Stimulated activated CD4-positive, alpha-beta T cell treated with anti-CD3 and anti-CD28 coated beads, Interleukin-1b, Interleukin-23, amount 100 ng/mL, for 48 hours (primary cell): ENCODE data around the gene BIRC2.

Experiments
- DNase-seq: peaks from one replicate; pipeline ENCODE4 v3.0.0-alpha.2; 2020

BIRC2 gene

DNA sequence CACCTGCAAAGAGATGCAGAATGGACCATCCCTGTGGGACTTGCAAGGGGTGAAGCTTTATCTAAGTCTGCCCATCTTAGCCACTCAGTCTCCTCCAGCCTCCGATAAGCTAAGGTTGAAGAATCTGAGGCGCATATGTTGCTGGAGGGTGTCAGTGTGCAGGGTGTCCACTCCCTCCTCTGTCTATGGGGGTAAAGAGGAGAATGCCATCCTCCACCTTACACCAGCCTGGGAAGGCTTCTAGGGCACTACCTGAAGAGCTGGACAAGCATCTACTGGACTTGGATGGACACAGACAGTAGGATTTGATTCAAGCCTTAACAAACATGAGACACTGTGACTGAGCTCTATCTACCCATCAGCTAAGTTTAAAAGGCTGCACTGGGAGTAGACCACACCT, 59.1 kb downstream of the BIRC2 start:
- DNase-seq = no peak

DNA sequence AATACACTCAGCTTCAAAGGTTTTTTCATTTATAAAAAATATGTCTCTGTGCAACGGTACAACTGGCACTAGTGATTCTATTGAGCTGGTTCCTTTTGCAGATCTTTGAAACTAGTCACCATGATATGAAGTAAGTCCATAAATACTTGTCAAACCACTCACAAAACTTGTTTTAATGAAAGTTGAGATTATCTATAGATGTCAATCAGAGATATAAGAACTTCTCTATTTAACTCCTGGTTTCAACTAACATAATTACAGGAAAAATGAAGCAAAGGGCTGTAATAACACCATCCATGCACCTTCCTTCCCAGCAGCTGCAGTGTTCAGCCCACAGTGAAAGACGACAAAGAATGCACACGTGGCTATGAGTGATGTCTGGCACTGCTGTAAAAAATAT, 60.9 kb downstream of the BIRC2 start:
- DNase-seq = no peak

DNA sequence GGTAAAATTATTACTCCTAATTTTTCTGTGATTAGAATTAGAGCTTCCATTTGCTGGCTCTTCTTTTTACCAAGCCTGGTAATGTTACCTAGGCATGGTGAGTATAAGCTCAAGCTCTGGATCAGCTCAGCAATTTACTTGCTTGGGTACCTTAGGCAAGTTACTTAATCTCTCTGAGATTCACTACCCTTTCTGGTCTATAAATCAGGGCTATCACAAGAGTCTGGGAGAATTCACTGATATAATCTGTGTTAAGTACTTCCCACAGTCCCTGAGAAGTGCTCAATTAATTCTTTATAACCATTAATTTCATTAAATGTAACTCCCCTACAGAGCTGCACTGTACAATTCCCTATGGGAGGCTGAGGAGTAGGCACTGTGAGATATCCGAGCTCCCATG, 61.3 kb downstream of the BIRC2 start:
- no peak for DNase-seq

DNA sequence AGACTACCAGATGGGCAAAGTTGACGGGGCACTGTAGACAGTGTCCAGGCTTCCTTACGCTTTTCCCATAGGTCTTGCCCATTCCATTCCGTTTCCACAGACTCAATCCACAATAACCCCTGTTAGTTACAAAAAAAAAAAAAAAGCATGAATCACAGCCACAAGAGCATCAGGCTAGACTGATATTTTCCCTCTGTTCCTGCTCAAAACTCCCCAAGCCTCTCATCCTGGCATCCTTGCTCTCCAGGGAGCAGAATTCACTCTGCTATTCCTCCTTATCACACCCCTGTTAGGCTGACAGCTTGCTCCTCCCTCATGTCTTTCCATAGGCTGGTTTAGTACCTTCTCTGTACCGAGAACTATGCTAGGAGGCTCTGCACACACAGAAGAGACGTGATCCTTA, 63.4 kb downstream of the BIRC2 start:
- DNase-seq = no peak

- no peak for DNase-seq
These were observed 64.1 kb downstream of the BIRC2 start for GRCh38 chr11:102411142-102411541.

DNA sequence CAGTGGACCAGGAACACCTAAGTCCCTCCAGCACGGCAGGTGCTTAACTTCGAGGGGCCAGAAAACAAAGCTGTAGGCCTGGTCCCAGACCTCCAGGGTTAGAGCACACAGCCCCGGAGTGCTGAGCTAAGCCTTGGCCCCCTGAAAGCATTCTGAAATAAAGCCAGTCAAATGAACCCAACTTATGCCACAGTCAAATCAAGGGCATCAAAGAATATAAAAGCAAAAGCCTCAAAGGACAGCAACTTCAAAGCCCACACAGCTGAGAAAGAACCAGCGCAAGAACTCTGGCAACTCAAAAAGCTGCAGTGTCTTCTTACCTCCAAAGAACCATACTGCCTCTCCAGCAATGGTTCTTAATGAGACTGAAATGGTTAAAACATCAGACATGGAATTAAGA, 66.5 kb downstream of the BIRC2 start:
- no peak for DNase-seq

- DNase-seq = no peak
These were observed 67.5 kb downstream of the BIRC2 start for GRCh38 chr11:102414559-102414958.

GRCh38 chr11:102415304-102415916, 68.4 kb downstream of the BIRC2 start:
- no peak for DNase-seq

GRCh38 chr11:102416976-102417375, 70.0 kb downstream of the BIRC2 start:
- no peak for DNase-seq

DNA sequence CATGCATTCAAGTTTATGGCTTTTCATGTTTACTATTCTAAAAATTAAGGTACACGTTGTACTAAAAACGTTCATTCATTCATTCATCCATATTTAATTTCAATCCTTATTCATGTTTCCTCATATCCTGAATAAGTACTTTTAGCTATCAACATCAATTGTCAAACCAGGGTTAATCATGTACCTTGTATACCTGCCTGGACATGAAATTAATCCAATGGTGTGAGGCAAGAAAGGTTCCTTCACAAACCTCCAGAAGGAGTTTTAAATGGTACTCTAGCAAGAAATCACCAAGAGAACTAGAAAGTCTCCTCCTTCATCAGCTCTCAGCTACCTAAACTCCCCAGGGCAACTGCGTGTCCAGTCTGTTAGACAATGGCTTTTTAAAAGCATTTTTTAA, 72.2 kb downstream of the BIRC2 start:
- DNase-seq = no peak

DNA sequence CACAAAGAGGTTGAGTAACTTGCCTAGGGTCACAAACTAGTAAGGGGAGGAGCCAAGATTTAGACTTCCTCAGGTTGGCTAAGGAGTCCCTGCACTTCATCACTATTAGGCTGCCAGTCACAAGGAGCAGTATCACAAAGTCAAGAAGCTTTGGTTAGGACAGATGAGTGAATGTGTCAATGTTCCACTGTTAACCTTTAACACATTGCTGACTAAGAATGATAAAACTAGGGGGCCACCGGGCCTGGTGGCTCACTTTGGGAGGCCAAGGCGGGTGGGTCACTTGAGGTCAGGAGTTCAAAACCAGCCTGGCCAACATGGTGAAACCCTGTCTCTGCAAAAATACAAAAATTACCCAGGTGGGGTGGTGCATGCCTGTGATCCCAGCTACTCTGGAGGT, 73.5 kb downstream of the BIRC2 start:
- DNase-seq = peak; percentile 50

GRCh38 chr11:102421261-102421660, 74.2 kb downstream of the BIRC2 start:
- DNase-seq = no peak

- no peak for DNase-seq
These were observed 76.1 kb downstream of the BIRC2 start for GRCh38 chr11:102422817-102423712.

DNA sequence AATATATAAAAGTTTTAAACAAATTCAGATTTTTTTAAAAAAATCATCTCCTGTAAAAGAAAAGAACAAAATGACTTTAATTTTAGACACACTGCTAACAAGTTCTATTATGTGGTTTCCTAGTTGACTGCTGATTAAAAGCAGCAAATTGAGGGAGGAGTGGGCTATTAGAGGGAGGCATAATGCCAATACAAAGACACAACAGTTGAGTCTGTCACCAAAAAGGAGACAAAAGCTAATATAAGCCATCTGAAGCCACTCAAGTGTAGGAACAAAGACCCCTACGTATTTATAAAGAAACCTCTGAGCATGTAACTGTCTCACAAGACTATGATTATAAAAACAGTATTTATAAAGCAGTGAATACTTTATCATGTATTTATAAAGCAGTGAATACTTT, 76.9 kb downstream of the BIRC2 start:
- DNase-seq = no peak

GRCh38 chr11:102426000-102426399, 79.0 kb downstream of the BIRC2 start:
- no peak for DNase-seq

DNA sequence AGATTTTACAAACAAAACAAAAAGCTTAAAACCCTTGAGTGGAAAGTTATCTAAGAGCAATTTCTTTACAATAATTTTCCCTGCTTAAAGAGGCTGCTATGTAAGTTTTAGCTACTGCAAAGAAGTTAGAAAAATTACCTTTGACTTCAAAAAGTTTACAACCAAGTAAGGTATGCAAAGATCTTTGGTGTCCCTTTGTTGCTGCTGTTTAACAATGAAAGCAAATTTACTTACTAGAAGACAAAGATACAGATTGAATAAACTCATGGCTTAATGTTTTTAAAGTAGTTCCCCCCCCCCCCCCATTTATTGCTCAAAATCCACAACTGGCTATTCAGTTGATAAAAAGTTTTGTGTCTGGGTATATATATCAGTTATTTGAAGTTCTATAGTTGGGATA, 79.6 kb downstream of the BIRC2 start:
- no peak for DNase-seq

DNA sequence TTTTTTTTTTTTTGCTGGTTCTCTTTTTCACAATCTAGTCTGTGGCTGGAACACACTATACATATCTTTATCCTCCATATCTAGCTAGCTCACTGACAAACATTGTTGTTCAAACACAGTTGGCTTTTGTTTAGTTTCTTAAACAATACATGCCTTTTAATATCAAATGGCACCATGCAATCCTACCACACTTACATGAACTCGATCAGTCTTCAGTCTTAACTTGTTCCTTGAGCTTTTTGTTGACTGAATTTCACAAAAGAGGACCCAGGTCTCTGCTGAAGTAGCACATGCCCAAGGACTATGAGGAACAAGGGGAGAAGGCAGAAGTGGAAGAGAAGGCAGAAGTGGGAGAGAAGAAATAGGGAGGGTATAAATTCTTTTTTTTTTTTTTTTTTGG, 80.1 kb downstream of the BIRC2 start:
- no peak for DNase-seq
